Esophagus squamous epithelium (tissue), 5 donors: ENCODE results near the gene C8G. TPM values are rescaled to one million over a fixed set of nuclear protein-coding genes. Genes with fewer than 3 reads are reported as not detected.

ENCODE experiments used
- DNase-seq: peaks from one replicate; lab custom pipeline; 2025; lab: John Stamatoyannopoulos, UW
- H3K27ac ChIP-seq, 4 donors: fragments of 200-600 bp; sonication (generic); one replicate each; pipeline ENCODE4 v1.5.1; 2016 to 2019; ENCODE audit warnings: mild to moderate bottlenecking in 1 of 4
- H3K27me3 ChIP-seq, 4 donors: fragments of 200-600 bp; sonication (generic); 1 replicate in 3 of 4; 2 replicates in 1 of 4; pipeline versions ENCODE4 v1.5.1 to v1.6.0; 2017 to 2021; ENCODE audit warnings: antibody characterized with exemption in 1 of 4
- H3K36me3 ChIP-seq, 3 donors: fragments of 200-600 bp; sonication (generic); one replicate each; pipeline ENCODE4 v1.5.1; 2016 to 2019
- H3K4me1 ChIP-seq, 3 donors: fragments of 200-600 bp; sonication (generic); one replicate each; pipeline ENCODE4 v1.5.1; 2017 to 2019
- H3K4me3 ChIP-seq, 4 donors: fragments of 200-600 bp; sonication (generic); 1 replicate in 3 of 4; 2 replicates in 1 of 4; pipeline ENCODE4 v1.5.1; 2016 to 2019; ENCODE audit warnings: mild to moderate bottlenecking in 2 of 4, moderate library complexity in 1 of 4
- H3K9me3 ChIP-seq, 3 donors: fragments of 200-600 bp; sonication (generic); one replicate each; pipeline ENCODE4 v1.5.1; 2016 to 2019
- CTCF ChIP-seq, 6 experiments: fragments of 450-650 bp in 4 of 6; fragments of 200-600 bp in 2 of 6; sonication (generic) in 2 of 6; IDR thresholded peaks; one replicate each; pipeline ENCODE4 v1.5.1; 2016 to 2019; ENCODE audit warnings: antibody characterized with exemption in 6 of 6, mild to moderate bottlenecking in 4 of 6, moderate library complexity in 4 of 6
- POLR2A ChIP-seq, 4 donors: fragments of 450-650 bp; IDR thresholded peaks; one replicate each; pipeline ENCODE4 v1.6.1; 2017; ENCODE audit warnings: antibody characterized with exemption in 4 of 4, mild to moderate bottlenecking in 4 of 4, moderate library complexity in 3 of 4
- WGBS, 2 donors: methylation state at CpG; one replicate each; pipeline ENCODE4 v1.1.5; 2018; 5-methylcytosine and 5-hydroxymethylcytosine counted together
- intact Hi-C: fragments of 100-400 bp; cut with DNase I; formaldehyde crosslinking; loops from one replicate; pipeline ENCODE4 v1.15.0; 2022
- total RNA-seq, 4 donors: library from RNA; depleted of rRNA; stranded (reverse); fragments of >200 nt; gene quantifications; one replicate each; pipeline ENCODE4 v1.1.0, GENCODE V29; 2016
- donor health status: DM: yes; HTN: yes; CAD: no.

The C8G gene
- total RNA-seq, 4 donors from 2014 or later: 1.6 TPM; not detected in 3

DNA sequence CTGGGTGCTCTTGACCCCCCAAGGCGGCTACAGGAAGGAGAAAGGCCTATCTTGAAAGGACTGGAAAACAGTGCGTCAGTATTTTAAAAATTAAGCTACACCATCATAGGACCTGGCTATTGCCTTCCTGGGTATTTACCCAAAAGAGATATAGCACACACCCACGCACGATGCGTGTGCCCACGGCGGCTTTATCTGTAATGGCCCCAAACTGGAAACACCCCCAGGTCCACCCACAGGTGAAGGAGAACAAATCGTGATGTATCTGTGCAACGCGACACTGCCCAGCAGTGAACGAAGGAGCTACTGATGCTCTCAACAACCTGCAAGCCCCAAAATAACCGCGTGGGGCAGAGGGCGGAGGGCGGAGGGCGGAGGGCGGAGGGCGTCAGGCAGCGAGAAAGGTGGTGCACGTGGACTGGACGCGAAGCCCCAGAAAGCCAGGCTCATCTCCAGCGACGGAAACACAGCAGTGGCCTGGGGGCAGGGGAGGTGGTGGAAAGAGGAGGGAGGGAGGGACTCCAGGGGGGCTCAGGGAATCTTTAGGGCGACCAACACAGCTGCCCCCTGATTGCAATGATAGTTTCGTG is 19.9 kb downstream of the C8G start:
- Histone ChIP-seq H3K9me3 (no peaks in the 10 kb centered on the region), H3K36me3 (no peaks in the 10 kb centered on the region), H3K4me1 (peaks cover 23 to 47% (median 23%) of the 10 kb centered on the region in 3 donors), H3K27me3 (peaks cover 0 to 18% (median 0%) of the 10 kb centered on the region in 4 donors), H3K27ac (no peak overlapping the region), H3K4me3 (no peak overlapping the region)
- no peak for DNase-seq
- 82 to 84% methylated on average over 24 of the region's 26 CpGs for WGBS, 2 donors
- TF ChIP-seq POLR2A (IDR thresholded peaks at IDR 0.05) (no peak), CTCF (IDR thresholded peaks at IDR 0.05) (no peak)
- intact Hi-C loops: no loop called here

DNA sequence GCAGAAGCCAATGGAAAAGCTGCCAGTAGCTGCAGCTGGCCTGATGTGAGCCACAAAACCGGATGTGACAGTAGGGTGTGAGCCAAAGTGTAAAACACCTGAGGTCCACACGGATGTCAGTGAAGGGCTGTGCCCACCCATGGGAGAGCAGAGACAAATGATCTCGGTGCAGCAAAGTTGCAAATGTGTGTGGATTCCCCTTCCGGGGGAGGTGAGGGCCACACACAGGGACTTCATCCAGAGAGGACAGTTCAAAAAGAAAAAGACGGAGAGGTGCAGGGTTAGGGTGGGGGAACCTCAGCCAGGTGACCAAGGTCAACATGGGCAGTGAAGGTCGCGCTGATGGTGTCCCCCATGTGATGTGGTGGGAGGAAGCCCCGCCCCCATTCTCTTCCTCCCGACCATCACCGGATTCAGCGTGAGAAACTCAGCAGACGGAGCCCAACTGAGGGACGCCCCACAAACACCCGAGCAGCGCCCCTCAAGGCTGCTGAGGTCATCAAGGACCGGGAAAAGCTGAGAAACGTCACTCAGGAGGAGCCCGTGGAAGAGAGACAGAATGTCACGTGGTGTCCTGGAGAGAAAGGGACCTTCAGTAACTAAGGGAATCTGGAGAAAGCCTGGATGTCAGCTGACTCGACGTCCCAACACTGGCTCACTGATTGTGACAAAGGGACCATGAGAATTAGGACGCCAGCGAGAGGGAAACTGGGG is 20.9 kb downstream of the C8G start:
- intact Hi-C loops: no loop called here
- no peak for DNase-seq
- Histone ChIP-seq H3K27ac (no peak overlapping the region), H3K4me3 (peak overlapping the region in 1 of 4 donors; percentile 28), H3K4me1 (peaks cover 21 to 44% (median 21%) of the 10 kb centered on the region in 3 donors), H3K36me3 (no peaks in the 10 kb centered on the region), H3K9me3 (no peaks in the 10 kb centered on the region), H3K27me3 (peaks cover 0 to 24% (median 0%) of the 10 kb centered on the region in 4 donors)
- no peak for TF ChIP-seq POLR2A (IDR thresholded peaks at IDR 0.05)
- no peak for TF ChIP-seq CTCF (IDR thresholded peaks at IDR 0.05)
- 22 to 27% methylated on average over 18 to 20 of the region's 23 CpGs for WGBS, 2 donors

DNA sequence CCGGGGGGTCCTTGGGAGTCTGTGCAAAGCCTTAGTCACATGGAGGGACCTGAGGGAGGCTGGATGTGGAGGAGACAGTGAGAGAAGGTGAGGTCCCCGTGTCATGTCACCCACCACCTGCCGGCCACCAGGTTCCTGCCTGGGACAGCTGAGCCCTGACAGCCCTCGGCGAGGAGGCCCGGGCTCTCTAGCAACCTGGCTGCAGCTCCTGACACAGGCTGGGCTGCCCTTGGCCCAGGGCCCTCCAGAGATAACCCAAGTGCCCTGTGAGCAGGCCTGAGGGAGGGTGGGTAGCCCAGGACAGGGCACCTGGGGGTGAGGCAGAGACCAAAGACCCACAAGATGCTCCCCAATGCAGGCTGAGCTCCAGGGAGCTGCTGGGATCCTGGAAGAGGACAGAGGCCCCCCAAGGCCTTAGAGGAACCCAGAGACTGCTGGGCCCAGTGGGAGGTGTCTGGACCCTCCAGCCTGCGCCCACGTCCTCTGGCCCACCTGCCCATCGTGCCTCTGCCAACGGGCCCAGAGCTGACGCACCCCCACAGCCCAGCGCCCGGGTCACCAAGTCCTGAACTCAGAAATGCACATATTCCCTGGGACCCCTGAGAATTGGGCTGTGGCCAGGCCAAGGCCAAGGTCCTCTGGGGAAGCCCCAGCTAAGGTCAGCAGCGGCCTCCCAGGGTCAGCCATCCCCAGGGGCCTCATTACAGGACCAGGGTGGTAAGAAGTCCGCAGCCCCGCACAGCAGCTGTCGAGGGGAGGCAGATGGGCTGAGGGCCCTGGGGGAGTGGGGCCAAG is 23.5 kb downstream of the C8G start:
- DNase-seq: no peak

DNA sequence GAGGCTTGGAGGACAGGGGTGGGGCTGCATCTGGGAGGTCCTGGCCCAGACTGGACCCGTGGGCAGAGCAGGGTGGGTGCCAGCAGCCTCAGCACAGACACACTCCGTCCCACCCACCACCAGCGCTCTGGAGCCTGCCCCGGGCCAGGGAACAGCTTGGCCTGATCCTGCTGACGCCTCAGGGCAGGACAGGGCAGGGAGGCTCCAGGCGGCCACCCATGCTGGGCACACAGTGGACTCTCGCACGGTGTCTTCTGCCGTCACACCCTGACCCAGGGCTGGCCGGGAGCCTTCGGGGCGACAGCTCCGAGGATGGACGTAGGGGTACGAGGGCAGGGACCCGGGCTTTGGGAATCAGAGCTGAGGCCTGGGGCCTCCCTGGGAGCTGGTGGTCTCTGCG is 24.1 kb downstream of the C8G start:
- no peak overlapping the region for H3K4me3 ChIP-seq
- H3K36me3 ChIP-seq: no peaks in the 10 kb centered on the region
- DNase-seq: no peak
- H3K4me1 ChIP-seq: peaks cover 11 to 26% (median 11%) of the 10 kb centered on the region in 3 donors
- intact Hi-C loops: no loop called here
- H3K9me3 ChIP-seq: no peaks in the 10 kb centered on the region
- WGBS, 2 donors: no CpG with 5 or more reads among the region's 17 CpGs
- TF ChIP-seq CTCF (IDR thresholded peaks at IDR 0.05): no peak
- TF ChIP-seq POLR2A (IDR thresholded peaks at IDR 0.05): no peak
- peaks cover 0 to 24% (median 0%) of the 10 kb centered on the region in 4 donors for H3K27me3 ChIP-seq
- no peak overlapping the region for H3K27ac ChIP-seq

More for the DNA sequence above, 23.5 kb downstream of the C8G start:
- Histone ChIP-seq H3K27ac (no peak overlapping the region), H3K27me3 (peaks cover 0 to 24% (median 0%) of the 10 kb centered on the region in 4 donors), H3K4me3 (no peak overlapping the region), H3K4me1 (peaks cover 13 to 28% (median 15%) of the 10 kb centered on the region in 3 donors), H3K9me3 (no peaks in the 10 kb centered on the region), H3K36me3 (no peaks in the 10 kb centered on the region)
- TF ChIP-seq POLR2A (IDR thresholded peaks at IDR 0.05) (no peak), CTCF (IDR thresholded peaks at IDR 0.05) (no peak)
- WGBS, 2 donors: 67 to 87% methylated on average over 3 to 6 of the region's 17 CpGs
- intact Hi-C loops: no loop called here
